CD4-positive, alpha-beta memory T cell (primary cell): ENCODE data around the gene BFSP2. TPM values are rescaled to one million over a fixed set of nuclear protein-coding genes. Genes with fewer than 3 reads are reported as not detected.

Experiments used
- CTCF ChIA-PET: fragments of 350-600 bp; sonication (Branson Sonifier 250); formaldehyde crosslinking; loops from one replicate; lab custom pipeline; 2021; ENCODE audit warnings: inconsistent platforms; ENCODE audit not compliant: partially characterized antibody; lab: Charles Lee
- POLR2A ChIA-PET: fragments of 350-600 bp; sonication (Branson Sonifier 250); formaldehyde crosslinking; loops from one replicate; lab custom pipeline; 2021; ENCODE audit not compliant: partially characterized antibody; lab: Charles Lee
- DNase-seq, 5 donors: peaks; one replicate each; pipeline versions ENCODE4 v3.0.0 to v3.0.0-alpha.2; 2020 to 2022; ENCODE audit warnings: mixed read lengths in 1 of 5
- H3K27ac ChIP-seq: one replicate; pipeline ENCODE4 v1.7.0; 2013; ENCODE audit warnings: low read depth, low read length
- H3K27me3 ChIP-seq: 2 replicates; pipeline ENCODE4 v1.7.0; 2013; ENCODE audit warnings: mild to moderate bottlenecking, low read length, moderate library complexity; ENCODE audit not compliant: insufficient read depth
- H3K36me3 ChIP-seq: 2 replicates; pipeline ENCODE4 v1.7.0; 2013; ENCODE audit warnings: mild to moderate bottlenecking, low read length, moderate library complexity; ENCODE audit not compliant: insufficient read depth
- H3K4me1 ChIP-seq: 2 replicates; pipeline ENCODE4 v1.7.0; 2013; ENCODE audit warnings: mild to moderate bottlenecking, low read length, moderate library complexity; ENCODE audit not compliant: insufficient read depth
- H3K4me3 ChIP-seq, 2 donors: one replicate each; pipeline ENCODE4 v1.7.0; 2013; ENCODE audit warnings: low read length in 2 of 2, mild to moderate bottlenecking in 1 of 2
- H3K9me3 ChIP-seq, 2 donors: one replicate each; pipeline ENCODE4 v1.7.0; 2013; ENCODE audit warnings: low read length in 2 of 2, control low read depth in 1 of 2; ENCODE audit not compliant: control insufficient read depth in 1 of 2
- H3K27ac Mint-ChIP-seq, 7 donors: one replicate each; pipeline ENCODE4 v1.8.0; 2020 to 2021; ENCODE audit warnings: mixed read lengths in 7 of 7, mild to moderate bottlenecking in 6 of 7, inconsistent platforms in 3 of 7, moderate library complexity in 3 of 7
- H3K27me3 Mint-ChIP-seq, 2 donors: one replicate each; pipeline ENCODE4 v1.8.0; 2020 to 2021; ENCODE audit warnings: mixed read lengths in 2 of 2
- H3K36me3 Mint-ChIP-seq, 2 donors: one replicate each; pipeline ENCODE4 v1.8.0; 2020 to 2021; ENCODE audit warnings: mixed read lengths in 2 of 2, inconsistent platforms in 1 of 2, mild to moderate bottlenecking in 1 of 2
- H3K4me1 Mint-ChIP-seq, 4 donors: one replicate each; pipeline ENCODE4 v1.8.0; 2020 to 2021; ENCODE audit warnings: mixed read lengths in 4 of 4, mild to moderate bottlenecking in 1 of 4
- H3K4me3 Mint-ChIP-seq, 8 donors: one replicate each; pipeline ENCODE4 v1.8.0; 2020 to 2021; ENCODE audit warnings: mixed read lengths in 8 of 8, mild to moderate bottlenecking in 7 of 8, moderate library complexity in 6 of 8, inconsistent platforms in 3 of 8
- H3K9me3 Mint-ChIP-seq, 8 donors: one replicate each; pipeline ENCODE4 v1.8.0; 2020 to 2021; ENCODE audit warnings: mixed read lengths in 8 of 8, mild to moderate bottlenecking in 5 of 8, inconsistent platforms in 3 of 8, moderate library complexity in 1 of 8
- intact Hi-C: fragments of 100-400 bp; cut with micrococcal nuclease; formaldehyde crosslinking; loops from one replicate; pipeline ENCODE4 v1.15.1; 2023
- polyA plus RNA-seq, 2 donors: library from polyadenylated mRNA; unstranded; fragments of 300-500 nt; fragmentation: Illumina TruSeq; gene quantifications; one replicate each; pipeline ENCODE4 v1.2.3, GENCODE V29; 2021
- total RNA-seq, 2 experiments: library from RNA; stranded (reverse); gene quantifications; one replicate each; pipeline ENCODE4 v1.2.3, GENCODE V29; 2021

BFSP2 gene
- total and polyA plus RNA-seq, 4 experiments from 2014 or later: 0.86 to 1.3 TPM; not detected in 2

DNA sequence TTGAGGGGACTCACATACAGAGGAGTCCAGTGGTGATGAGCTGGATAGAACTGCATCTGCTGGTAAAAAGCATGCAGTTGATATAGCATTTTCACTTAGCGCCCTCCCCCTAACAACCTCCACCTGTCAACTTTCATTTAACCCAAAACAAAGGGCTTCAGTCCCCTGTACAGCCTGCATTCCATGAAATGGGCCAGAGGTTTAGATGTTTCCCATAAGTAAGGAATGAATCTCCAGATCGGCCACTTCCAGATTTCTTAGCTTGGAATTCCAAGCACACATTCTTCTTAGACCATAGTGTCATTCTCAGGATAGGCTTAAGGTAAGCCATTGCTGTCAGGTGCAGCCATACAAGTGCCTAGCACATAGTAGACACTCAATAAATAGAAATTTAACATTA lies 32.9 kb upstream of the BFSP2 start:
- Histone ChIP-seq H3K4me1 (no peaks in the 10 kb centered on the region), H3K27ac (no peak overlapping the region), H3K27me3 (no peaks in the 10 kb centered on the region), H3K36me3 (no peaks in the 10 kb centered on the region), H3K9me3 (no peaks in the 10 kb centered on the region), H3K4me3 (no peak overlapping the region)
- Mint-ChIP-seq H3K27me3 (peaks cover 2 to 5% of the 10 kb centered on the region in 2 donors), H3K36me3 (no peaks in the 10 kb centered on the region), H3K9me3 (peaks cover 0 to 2% (median 0%) of the 10 kb centered on the region in 8 donors), H3K4me1 (no peaks in the 10 kb centered on the region), H3K4me3 (no peak overlapping the region), H3K27ac (no peak overlapping the region)
- intact Hi-C loops: no loop called here
- POLR2A ChIA-PET: no interaction called here
- DNase-seq: no peak
- CTCF ChIA-PET: no interaction called here

DNA sequence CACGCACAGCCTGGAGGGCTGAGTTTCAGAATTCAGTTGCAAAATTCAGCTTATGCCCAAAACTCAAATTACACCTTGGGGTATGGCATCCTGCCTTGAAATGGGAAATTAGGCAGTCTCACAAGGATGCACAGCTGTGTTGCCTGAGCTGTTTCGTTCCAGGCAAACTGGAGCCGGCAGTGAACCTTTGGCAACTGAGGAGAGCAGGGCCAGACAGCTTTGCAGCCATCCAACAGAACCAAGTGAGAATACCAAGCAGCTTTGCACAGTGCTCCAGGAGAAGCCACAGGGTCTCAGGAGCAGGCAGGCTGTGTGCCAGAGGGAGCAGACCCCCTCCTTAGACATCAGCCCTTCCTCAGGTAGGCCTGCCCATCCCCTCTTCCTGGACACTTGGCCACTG lies 32.5 kb upstream of the BFSP2 start:
- Mint-ChIP-seq H3K36me3 (no peaks in the 10 kb centered on the region), H3K4me1 (no peaks in the 10 kb centered on the region), H3K9me3 (peaks cover 0 to 2% (median 0%) of the 10 kb centered on the region in 8 donors), H3K4me3 (no peak overlapping the region), H3K27ac (no peak overlapping the region), H3K27me3 (peaks cover 2 to 5% of the 10 kb centered on the region in 2 donors)
- no peaks in the 10 kb centered on the region for H3K4me1 ChIP-seq
- H3K27ac ChIP-seq: no peak overlapping the region
- ChIA-PET CTCF (no interaction called here), POLR2A (no interaction called here)
- H3K4me3 ChIP-seq: no peak overlapping the region
- DNase-seq: no peak
- no peaks in the 10 kb centered on the region for H3K36me3 ChIP-seq
- H3K27me3 ChIP-seq: no peaks in the 10 kb centered on the region
- H3K9me3 ChIP-seq: no peaks in the 10 kb centered on the region
- intact Hi-C loops: no loop called here

DNA sequence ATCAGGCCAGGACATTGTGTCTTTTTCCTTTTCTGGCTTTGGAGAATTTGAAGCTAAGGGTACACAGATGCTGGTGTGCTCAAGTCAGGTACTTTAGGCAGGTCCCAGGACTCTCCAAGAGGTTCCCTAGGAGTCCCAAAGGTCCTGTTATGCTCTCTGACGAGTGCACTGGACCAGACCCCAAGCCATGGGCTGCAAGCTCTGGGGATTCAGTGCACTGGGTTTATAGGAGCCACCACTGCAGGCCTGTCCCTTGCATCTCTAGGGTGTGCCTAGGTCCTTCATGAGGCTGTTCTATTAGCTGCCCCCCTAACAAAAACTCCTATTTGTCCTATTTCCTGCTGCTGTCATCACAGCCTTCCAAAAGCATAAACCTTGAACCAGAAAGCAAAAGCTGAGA lies 31.9 kb upstream of the BFSP2 start:
- H3K36me3 Mint-ChIP-seq: no peaks in the 10 kb centered on the region
- H3K4me3 ChIP-seq: no peak overlapping the region
- H3K27me3 Mint-ChIP-seq: peaks cover 2 to 5% of the 10 kb centered on the region in 2 donors
- peaks cover 0 to 2% (median 0%) of the 10 kb centered on the region in 8 donors for H3K9me3 Mint-ChIP-seq
- H3K36me3 ChIP-seq: no peaks in the 10 kb centered on the region
- no peak for DNase-seq
- H3K4me1 ChIP-seq: no peaks in the 10 kb centered on the region
- H3K27ac Mint-ChIP-seq: no peak overlapping the region
- H3K4me1 Mint-ChIP-seq: no peaks in the 10 kb centered on the region
- H3K9me3 ChIP-seq: no peaks in the 10 kb centered on the region
- CTCF ChIA-PET: no interaction called here
- H3K27ac ChIP-seq: no peak overlapping the region
- POLR2A ChIA-PET: no interaction called here
- H3K27me3 ChIP-seq: no peaks in the 10 kb centered on the region
- intact Hi-C loops: no loop called here
- no peak overlapping the region for H3K4me3 Mint-ChIP-seq

DNA sequence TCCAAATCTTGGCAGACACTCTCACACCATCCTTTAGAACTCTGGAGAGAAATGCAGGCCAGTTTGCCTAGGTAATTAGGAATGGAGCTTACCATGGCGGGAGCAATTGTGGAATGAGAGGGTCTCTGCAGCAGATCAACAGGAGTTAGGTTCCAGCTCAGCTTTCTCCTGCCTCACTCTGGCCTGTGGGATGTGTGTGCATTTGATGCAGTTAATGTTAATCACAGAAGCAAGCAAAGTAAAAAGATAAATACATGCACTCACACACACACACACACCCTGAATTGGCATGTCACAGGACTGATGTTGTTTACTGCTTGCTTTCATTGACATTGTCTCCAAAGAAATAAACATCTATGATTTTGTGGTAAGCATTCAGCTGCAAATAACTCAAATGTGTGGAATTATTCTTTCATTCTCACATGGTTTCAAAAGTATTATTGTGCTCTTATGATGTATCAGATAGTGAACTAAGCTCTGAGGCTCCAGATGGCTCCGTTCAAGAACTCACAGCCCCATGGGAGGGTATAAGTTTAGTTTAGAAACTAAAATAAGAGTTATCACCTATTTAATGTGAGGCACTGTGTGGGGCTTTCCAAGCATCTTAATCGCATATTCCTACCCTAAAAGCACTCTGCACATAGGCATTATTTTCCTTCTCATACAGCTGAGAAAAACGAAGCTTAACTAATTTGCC lies 31.3 kb upstream of the BFSP2 start:
- Histone ChIP-seq H3K4me1 (no peaks in the 10 kb centered on the region), H3K27ac (no peak overlapping the region), H3K9me3 (no peaks in the 10 kb centered on the region), H3K27me3 (no peaks in the 10 kb centered on the region), H3K36me3 (no peaks in the 10 kb centered on the region), H3K4me3 (no peak overlapping the region)
- POLR2A ChIA-PET: no interaction called here
- Mint-ChIP-seq H3K4me1 (no peaks in the 10 kb centered on the region), H3K27ac (no peak overlapping the region), H3K9me3 (peaks cover 0 to 2% (median 0%) of the 10 kb centered on the region in 8 donors), H3K27me3 (peaks cover 2 to 5% of the 10 kb centered on the region in 2 donors), H3K36me3 (no peaks in the 10 kb centered on the region), H3K4me3 (no peak overlapping the region)
- no peak for DNase-seq
- intact Hi-C loops: no loop called here
- CTCF ChIA-PET: no interaction called here

- H3K27me3 Mint-ChIP-seq: peaks cover 2 to 5% of the 10 kb centered on the region in 2 donors
- Histone ChIP-seq H3K36me3 (no peaks in the 10 kb centered on the region), H3K9me3 (no peaks in the 10 kb centered on the region), H3K4me1 (no peaks in the 10 kb centered on the region), H3K4me3 (no peak overlapping the region), H3K27me3 (no peaks in the 10 kb centered on the region), H3K27ac (no peak overlapping the region)
- DNase-seq: no peak
- POLR2A ChIA-PET: no interaction called here
- no peak overlapping the region for H3K27ac Mint-ChIP-seq
- no peaks in the 10 kb centered on the region for H3K4me1 Mint-ChIP-seq
- peaks cover 0 to 2% (median 0%) of the 10 kb centered on the region in 8 donors for H3K9me3 Mint-ChIP-seq
- intact Hi-C loops: no loop called here
- no peak overlapping the region for H3K4me3 Mint-ChIP-seq
- no peaks in the 10 kb centered on the region for H3K36me3 Mint-ChIP-seq
- CTCF ChIA-PET: no interaction called here
Observed at GRCh38 chr3:133369068-133369440, 30.8 kb upstream of the BFSP2 start.

- Mint-ChIP-seq H3K4me3 (no peak overlapping the region), H3K27me3 (peaks cover 1 to 2% of the 10 kb centered on the region in 2 donors), H3K4me1 (no peaks in the 10 kb centered on the region), H3K27ac (no peak overlapping the region), H3K9me3 (no peaks in the 10 kb centered on the region), H3K36me3 (no peaks in the 10 kb centered on the region)
- CTCF ChIA-PET: no interaction called here
- Histone ChIP-seq H3K4me3 (no peak overlapping the region), H3K4me1 (no peaks in the 10 kb centered on the region), H3K9me3 (no peaks in the 10 kb centered on the region), H3K27ac (no peak overlapping the region), H3K27me3 (no peaks in the 10 kb centered on the region), H3K36me3 (no peaks in the 10 kb centered on the region)
- intact Hi-C loops: no loop called here
- POLR2A ChIA-PET: no interaction called here
- no peak for DNase-seq
Observed at GRCh38 chr3:133371181-133371580, 28.7 kb upstream of the BFSP2 start.

- no peak for DNase-seq
- Mint-ChIP-seq H3K4me1 (no peaks in the 10 kb centered on the region), H3K27me3 (peaks cover 0 to 1% of the 10 kb centered on the region in 2 donors), H3K9me3 (no peaks in the 10 kb centered on the region), H3K4me3 (no peak overlapping the region), H3K27ac (no peak overlapping the region), H3K36me3 (no peaks in the 10 kb centered on the region)
- H3K4me3 ChIP-seq: no peak overlapping the region
- CTCF ChIA-PET: no interaction called here
- H3K9me3 ChIP-seq: no peaks in the 10 kb centered on the region
- no peaks in the 10 kb centered on the region for H3K36me3 ChIP-seq
- no peaks in the 10 kb centered on the region for H3K4me1 ChIP-seq
- H3K27ac ChIP-seq: no peak overlapping the region
- no peaks in the 10 kb centered on the region for H3K27me3 ChIP-seq
- POLR2A ChIA-PET: no interaction called here
- intact Hi-C loops: no loop called here
Observed at GRCh38 chr3:133371676-133372075, 28.2 kb upstream of the BFSP2 start.
